Stimulated activated CD8-positive, alpha-beta memory T cell treated with anti-CD3 and anti-CD28 coated beads, Interleukin-12 subunit alpha, Interleukin-12 subunit beta, amount 100 ng/mL, for 1 hour (primary cell): ENCODE data around the gene FAM111A.
"Not testable (repeated sequence)": the region's sequence is repeated elsewhere in the genome, so short reads cannot be mapped to it uniquely, and the experiment has no call there.

Source experiments
- DNase-seq: peaks from one replicate; pipeline ENCODE4 v3.0.0-alpha.2; 2020; ENCODE audit warnings: low read depth

The FAM111A gene, protein sequence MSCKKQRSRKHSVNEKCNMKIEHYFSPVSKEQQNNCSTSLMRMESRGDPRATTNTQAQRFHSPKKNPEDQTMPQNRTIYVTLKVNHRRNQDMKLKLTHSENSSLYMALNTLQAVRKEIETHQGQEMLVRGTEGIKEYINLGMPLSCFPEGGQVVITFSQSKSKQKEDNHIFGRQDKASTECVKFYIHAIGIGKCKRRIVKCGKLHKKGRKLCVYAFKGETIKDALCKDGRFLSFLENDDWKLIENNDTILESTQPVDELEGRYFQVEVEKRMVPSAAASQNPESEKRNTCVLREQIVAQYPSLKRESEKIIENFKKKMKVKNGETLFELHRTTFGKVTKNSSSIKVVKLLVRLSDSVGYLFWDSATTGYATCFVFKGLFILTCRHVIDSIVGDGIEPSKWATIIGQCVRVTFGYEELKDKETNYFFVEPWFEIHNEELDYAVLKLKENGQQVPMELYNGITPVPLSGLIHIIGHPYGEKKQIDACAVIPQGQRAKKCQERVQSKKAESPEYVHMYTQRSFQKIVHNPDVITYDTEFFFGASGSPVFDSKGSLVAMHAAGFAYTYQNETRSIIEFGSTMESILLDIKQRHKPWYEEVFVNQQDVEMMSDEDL

DNA sequence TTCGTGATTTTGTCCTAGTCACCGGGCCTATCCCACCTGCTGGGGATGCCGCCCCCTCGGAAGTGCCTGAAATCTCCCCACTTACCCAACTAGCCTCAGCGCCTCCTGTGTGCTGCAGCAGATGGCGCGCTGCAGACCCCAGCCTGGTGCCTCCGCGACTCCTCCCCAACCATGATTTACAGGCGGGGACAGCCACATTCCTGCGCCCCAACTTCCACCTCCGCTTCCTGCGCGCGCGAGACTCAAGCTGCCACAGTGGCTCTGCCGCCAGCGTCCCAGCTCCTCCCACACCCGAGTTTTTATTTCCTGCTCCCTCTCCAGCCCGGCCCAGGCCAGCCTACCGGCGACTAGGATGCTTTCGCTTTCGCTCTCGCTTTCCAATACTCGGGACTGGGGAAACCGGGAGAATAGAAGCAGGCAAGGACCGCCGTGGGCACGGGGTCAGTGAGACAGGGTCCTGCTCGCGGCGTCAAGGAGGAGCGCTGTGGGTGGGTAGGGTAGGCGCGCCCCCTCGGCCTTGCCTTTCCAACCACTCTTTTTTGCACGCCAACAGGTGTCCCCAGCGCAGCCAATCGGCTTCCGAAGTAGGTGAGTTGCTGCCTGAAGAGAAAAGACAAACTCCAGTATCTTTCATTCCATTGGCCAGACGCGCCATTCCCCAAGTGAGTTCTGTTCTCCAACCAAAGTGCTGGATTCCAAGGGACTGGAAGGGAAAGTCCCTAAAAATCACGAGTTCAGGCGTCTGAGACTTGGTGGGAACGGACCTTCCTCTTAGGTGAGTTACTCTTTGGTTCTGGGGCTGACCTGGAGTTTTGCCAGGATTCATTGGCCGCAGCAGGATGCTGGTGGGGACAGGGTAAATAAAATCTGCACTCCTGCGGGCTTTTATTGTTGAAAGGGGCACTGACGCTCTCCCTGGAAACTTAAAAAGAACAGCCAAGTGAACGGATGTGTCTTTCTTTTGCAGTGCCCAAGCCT, at the start of gene FAM111A:
Gene FAM111A (plus strand): TSS at position 327 of the 978 bp plus-strand sequence. CDS start 6,017 bp downstream, outside the sequence.
- peak; percentile 67 for DNase-seq

DNA sequence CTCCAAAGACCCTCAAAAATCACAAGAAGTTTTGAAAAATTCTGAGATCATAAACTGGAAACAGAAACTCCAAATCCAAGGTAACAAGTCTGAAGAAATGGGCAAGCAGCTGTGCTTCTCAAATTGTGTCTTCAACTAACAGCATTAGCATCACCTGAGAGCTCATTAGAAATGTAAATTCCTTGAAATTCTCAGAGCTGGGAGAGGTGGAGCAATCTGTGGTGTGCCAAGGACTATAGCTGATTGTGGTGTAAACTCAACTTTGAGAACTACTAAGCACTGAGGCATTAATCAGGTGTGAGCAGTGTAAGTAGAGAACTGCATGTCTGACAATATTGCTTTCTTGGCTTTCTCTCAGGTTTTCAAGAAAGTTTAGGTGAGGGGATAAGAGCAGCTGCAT, 49.1 kb upstream of the FAM111A start:
- not testable (repeated sequence) for DNase-seq

- not testable (repeated sequence) for DNase-seq
Measured at GRCh38 chr11:59095225-59095624, 47.4 kb upstream of the FAM111A start.

DNA sequence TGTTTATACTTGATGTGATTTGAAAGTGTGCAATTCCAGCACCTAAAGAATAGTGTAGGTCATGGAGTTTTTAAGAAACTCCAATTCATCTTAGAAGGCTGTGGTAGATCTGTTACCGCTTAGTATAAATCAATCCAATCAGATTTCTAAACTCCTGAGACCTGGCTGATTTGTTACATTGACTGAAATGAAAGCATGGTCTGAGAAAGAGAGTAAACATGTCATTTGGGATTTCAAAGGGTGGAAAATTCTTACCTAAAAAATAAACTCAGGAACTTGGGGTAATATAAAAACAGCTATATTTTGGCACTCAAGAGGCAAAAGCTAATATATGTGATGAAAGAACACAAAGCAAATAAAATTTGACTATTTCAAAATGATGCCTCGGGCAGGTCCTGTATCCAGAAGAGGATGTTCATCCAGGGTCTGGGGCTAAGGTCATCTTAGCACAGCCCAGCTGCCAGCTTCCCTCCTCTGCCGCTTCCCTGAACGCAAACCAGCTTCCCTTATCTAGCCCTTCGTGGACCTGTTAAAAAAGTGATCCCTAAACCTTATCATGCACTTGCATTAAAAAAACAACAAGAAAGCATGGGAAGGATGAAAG, 46.6 kb upstream of the FAM111A start:
- DNase-seq, result not testable (repeated sequence)

- DNase-seq, result peak; percentile 47
Measured at GRCh38 chr11:59097113-59097708, 45.4 kb upstream of the FAM111A start.

DNA sequence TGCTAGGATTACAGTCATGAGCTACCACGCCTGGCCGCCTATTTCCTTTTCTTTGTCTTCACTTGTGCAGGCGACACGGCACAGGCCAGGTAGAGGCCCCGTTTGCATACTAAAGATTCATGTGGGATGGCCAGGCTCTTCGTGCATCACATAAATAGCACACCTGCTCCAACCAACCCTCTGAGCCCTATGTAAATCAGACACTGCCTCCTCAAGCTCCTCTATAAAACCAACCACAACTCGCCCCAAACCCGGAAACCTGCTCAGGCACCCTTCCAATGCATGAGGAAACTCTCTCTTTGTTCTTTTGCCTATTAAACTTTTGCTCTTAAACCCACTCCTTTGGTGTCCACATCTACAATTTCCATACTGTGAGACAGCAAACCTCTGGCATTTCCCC, 44.7 kb upstream of the FAM111A start:
- DNase-seq, result not testable (repeated sequence)

DNA sequence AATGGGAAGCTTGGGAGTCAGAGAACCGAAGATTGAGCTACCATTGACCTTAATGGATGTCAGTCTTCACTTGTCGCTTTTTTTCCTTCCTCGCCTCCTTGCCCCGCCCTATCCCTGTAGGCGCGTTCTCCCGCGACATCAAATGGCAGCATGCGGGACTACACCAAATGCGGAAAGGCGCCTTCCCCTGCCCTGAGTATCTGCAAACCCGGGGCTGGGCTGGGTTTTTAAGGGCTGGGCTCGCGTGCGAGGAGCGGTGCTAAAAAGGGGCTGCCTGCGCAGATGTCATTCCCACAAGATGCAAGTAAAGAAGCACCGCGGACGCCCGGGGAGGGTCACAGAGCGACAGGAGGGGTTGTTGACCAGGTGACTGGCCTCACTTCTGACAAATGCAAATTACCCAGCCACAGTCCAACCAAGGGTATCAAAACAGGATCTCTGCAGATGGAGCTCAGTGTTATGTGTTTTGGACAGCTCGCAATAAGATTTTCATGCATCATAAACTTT, 40.3 kb upstream of the FAM111A start:
- DNase-seq, result peak; percentile 28

DNA sequence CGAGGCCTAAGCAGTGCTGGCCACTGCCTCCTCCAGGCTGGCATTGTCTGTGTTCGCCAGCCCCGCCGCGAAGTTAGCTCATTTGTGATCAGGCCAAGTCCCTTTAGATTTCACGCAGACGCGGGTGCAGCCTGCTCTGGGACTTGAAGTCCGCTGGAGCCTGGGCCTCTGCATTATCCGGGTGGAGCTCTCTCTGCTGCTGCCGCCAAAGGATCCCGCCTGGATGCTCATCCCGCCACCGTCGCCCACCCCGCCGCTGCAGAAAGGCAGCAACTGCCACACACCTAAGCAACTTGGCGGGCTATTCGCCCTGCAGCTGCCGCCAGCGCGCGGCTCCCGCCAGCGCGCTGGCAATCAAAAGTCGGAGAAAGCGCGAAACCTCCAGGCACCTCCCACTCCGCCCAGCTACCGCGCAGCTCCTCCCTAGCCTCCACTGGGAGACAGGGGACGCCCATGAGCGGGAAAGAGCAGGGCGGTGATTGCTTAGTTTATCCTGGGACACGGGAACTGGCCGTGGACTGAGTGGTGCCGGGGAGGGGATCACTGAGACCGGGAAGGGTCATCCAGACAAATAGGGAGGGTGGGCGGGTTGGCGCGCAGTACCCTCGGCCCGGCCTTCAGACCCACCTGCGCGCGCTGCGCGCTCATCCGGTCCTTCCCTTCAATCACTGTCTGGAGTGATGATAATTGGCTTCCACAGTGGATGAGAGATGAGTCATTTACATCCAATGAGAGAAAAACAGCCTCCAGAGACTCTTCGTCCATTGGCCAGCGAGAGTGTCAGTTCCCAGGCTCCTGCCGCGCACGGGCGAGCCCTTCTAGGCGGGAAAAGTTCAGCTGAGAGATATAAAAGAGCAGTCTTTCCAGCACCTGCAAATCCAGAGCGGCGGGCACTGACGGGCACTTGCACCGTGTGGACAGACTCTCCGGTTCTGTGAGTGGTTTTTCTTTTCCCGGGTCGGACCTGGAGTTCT, 36.0 kb upstream of the FAM111A start, which contains the start of gene FAM111B:
Gene FAM111B (plus strand): TSS at position 875 of the 974 bp plus-strand sequence. CDS start 2,389 bp downstream, outside the sequence.
- no peak for DNase-seq

- not testable (repeated sequence) for DNase-seq
Measured at GRCh38 chr11:59107721-59108120, 34.9 kb upstream of the FAM111A start.

DNA sequence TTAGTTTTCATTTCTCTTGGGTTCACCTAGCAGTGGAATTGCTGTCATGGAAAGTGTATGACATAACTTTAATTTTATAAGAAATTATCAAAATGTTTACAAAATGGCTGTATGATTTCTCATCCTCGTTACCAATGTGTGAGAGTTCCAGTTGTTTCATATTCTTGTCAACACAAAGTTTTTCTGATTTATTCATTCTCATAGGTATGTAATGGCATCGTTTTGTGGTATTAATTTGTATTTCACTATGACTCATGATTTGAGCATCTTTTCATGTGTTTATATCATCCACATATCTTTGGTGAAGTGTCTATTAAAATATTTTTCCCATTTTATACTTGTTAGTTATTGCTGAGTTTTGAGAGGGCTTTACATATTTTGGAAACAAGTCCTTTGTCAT, 30.2 kb upstream of the FAM111A start:
- no peak for DNase-seq

GRCh38 chr11:59114344-59114743, 28.3 kb upstream of the FAM111A start:
- no peak for DNase-seq

DNA sequence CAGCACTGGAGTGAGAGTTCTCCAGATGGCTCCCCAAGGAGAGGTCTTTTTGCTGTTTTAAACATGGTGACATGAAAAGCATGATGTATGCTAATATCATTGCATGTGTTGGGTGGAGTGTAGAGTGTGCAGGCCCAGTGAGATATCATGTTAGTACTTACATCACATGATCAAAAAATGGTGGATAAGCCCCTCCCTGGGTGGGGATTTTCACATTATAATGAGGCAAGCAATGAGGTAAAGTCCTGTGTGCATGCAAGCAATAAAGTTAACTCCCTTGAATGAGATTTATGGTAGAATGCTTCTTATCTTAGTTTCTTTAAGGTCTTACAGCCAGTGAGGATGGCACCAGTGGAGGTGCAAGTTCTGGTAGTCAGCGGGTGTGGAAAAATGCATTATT, 27.1 kb upstream of the FAM111A start:
- no peak for DNase-seq

DNA sequence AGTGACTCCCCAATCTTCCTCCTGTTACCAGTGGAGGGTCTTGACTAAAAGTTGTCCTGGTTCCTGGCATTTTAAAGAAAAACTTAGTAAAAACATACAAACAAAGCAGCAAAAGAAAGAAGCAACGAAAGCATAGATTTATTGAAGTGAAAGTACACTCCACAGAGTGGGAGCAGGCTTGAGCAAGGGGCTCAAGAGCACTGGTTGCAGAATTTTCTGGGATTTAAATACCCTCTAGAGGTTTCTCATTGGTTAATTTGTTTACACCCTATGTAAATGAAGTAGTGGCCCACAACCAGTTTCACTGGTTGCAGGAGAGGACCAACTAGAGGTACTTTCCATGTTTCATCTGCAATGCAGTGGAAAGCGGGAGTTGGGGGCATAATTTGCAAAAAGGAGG, 24.9 kb upstream of the FAM111A start:
- no peak for DNase-seq

GRCh38 chr11:59119826-59120225, 22.8 kb upstream of the FAM111A start:
- DNase-seq, result no peak

GRCh38 chr11:59135648-59136461, 6.8 kb upstream of the FAM111A start:
- peak; percentile 80 for DNase-seq

DNA sequence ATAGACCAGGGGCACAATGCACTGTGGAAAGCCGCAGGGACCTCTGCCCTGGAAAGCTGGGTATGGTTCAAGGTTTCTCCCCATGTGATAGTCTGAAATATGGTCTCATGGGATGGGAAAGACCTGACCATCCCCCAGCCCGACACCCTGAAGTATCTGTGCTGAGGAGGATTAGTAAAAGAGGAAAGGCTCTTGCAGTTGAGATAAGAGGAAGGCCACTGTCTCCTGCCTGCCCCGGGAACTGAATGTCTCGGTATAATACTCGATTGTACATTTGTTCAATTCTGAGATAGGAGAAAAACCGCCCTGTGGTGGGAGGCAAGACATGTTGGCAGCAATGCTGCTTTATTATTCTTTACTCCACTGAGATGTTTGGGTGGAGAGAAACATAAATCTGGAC, 6.1 kb upstream of the FAM111A start:
- not testable (repeated sequence) for DNase-seq

DNA sequence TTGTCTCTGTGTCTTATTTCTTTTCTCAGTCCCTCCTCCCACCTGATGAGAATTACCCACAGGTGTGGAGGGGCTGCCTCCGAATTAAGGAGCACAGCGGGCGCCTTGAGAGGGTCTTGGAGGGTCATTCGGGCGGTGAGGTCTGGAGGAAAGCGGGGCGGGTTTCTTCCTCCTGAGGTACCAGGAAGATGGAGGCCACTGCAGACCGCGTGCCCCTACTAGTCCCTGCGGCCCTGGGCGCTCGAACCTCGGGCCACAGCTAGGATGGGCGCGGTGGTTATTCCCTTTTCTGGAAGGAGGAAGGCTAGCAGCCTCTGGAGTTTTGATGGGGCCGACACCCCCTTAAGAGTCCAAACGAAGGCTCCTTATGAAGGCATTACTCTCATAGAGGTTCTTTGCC, 5.5 kb upstream of the FAM111A start:
- DNase-seq, result no peak

- no peak for DNase-seq
Measured at GRCh38 chr11:59138643-59139042, 4.0 kb upstream of the FAM111A start.

GRCh38 chr11:59141191-59141590, 1.5 kb upstream of the FAM111A start:
- DNase-seq, result no peak
